Spinal cord (tissue), 10 donors: ENCODE results near the gene VPS51. TPM values are rescaled to one million over a fixed set of nuclear protein-coding genes. Genes with fewer than 3 reads are reported as not detected.
"Not testable (repeated sequence)": the region's sequence is repeated elsewhere in the genome, so short reads cannot be mapped to it uniquely, and the experiment has no call there.

Experiments
- DNase-seq, 6 donors: peaks; one replicate each; pipeline versions ENCODE4 v3.0.0 to v3.0.0-alpha.2; 2013 to 2015; ENCODE audit warnings: low spot score in 6 of 6, low read depth in 4 of 6
- H3K27ac ChIP-seq: one replicate; pipeline ENCODE4 v1.5.1; 2013; ENCODE audit warnings: low read depth, low read length, control low read depth
- H3K27me3 ChIP-seq: one replicate; pipeline ENCODE4 v1.6.1; 2013; ENCODE audit warnings: low read length; ENCODE audit not compliant: control insufficient read depth, insufficient read depth
- H3K36me3 ChIP-seq: one replicate; pipeline ENCODE4 v1.6.1; 2013; ENCODE audit warnings: low read length; ENCODE audit not compliant: control insufficient read depth, insufficient read depth
- H3K4me1 ChIP-seq: one replicate; pipeline ENCODE4 v1.6.1; 2013; ENCODE audit warnings: low read length; ENCODE audit not compliant: control insufficient read depth, insufficient read depth
- H3K4me3 ChIP-seq: one replicate; pipeline ENCODE4 v1.5.1; 2013; ENCODE audit warnings: low read depth, low read length, control low read depth
- H3K9me3 ChIP-seq: one replicate; pipeline ENCODE4 v1.6.1; 2013; ENCODE audit warnings: low read length; ENCODE audit not compliant: control insufficient read depth, insufficient read depth
- WGBS: methylation state at CpG from one replicate; pipeline ENCODE4 v1.1.5; 2013; ENCODE audit warnings: missing lambda C conversion rate; ENCODE audit not compliant: insufficient coverage; 5-methylcytosine and 5-hydroxymethylcytosine counted together
- polyA plus RNA-seq, 2 donors: library from polyadenylated mRNA; unstranded; fragments of 120-200 nt; gene quantifications; one replicate each; pipeline ENCODE4 v1.2.1, GENCODE V29; 2013; ENCODE audit not compliant: insufficient read length in 2 of 2
- total RNA-seq, 2 donors: library from RNA; depleted of rRNA in 1 of 2; stranded (reverse); fragments of 120-200 nt in 1 of 2; fragments of >200 nt in 1 of 2; gene quantifications; one replicate each; pipeline versions ENCODE4 v1.2.3 to v1.2.4, GENCODE V29; 2013 to 2014
- donor health status: healthy.

VPS51 gene
- total and polyA plus RNA-seq, 4 donors, result 91.4 to 165 (median 140) TPM

GRCh38 chr11:65117206-65118096 is 21.4 kb downstream of the VPS51 start, which contains the start of gene ZNHIT2:
ZNHIT2 (minus strand) TSS chr11:65117701; CDS start chr11:65117653, 48 bp downstream.
- H3K4me1 ChIP-seq, result peaks cover 67% of the 10 kb centered on the region
- peak within 1 kb of the TSS; percentile 84 for H3K27ac ChIP-seq
- WGBS, result under 1% methylated on average over 89 of the region's 89 CpGs
- H3K4me3 ChIP-seq, result peak within 1 kb of the TSS; percentile 94
- DNase-seq, result peak; percentile 96 to 100 (median 98)
- no peaks in the 10 kb centered on the region for H3K27me3 ChIP-seq
- H3K36me3 ChIP-seq, result peaks cover 67% of the 10 kb centered on the region
- H3K9me3 ChIP-seq, result no peaks in the 10 kb centered on the region

- no peaks in the 10 kb centered on the region for H3K27me3 ChIP-seq
- peaks cover 64% of the 10 kb centered on the region for H3K4me1 ChIP-seq
- DNase-seq, result no peak
- peak overlapping the region; percentile 94 for H3K4me3 ChIP-seq
- WGBS, result 69% methylated on average over 7 of the region's 18 CpGs
- H3K9me3 ChIP-seq, result no peaks in the 10 kb centered on the region
- H3K27ac ChIP-seq, result no peak overlapping the region
- H3K36me3 ChIP-seq, result peaks cover 61% of the 10 kb centered on the region
Measured at GRCh38 chr11:65118097-65118837, 22.3 kb downstream of the VPS51 start.

GRCh38 chr11:65118891-65119669 is 23.1 kb downstream of the VPS51 start:
- not testable (repeated sequence) for H3K9me3 ChIP-seq, H3K27ac ChIP-seq, H3K4me3 ChIP-seq, H3K27me3 ChIP-seq, DNase-seq
- peaks cover 57% of the 10 kb centered on the region for H3K36me3 ChIP-seq
- WGBS, result 95% methylated on average over 12 of the region's 18 CpGs
- H3K4me1 ChIP-seq, result peaks cover 56% of the 10 kb centered on the region

DNA sequence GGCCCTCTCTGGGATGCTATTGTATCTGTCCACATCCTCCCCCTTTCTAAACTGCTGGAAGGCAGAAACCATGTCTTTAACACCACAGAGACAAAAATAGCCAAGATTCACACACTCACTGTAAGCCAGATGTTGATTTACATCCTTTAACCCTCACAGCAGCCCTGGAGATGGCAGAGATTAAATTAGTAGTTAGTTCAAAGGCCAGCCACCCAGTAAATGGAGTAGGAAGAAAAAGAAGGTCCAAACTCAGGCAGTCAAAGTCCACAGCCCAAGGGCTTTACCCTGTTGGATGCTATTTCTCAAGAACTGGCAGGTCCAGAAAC is 23.6 kb downstream of the VPS51 start:
- Histone ChIP-seq H3K4me1 (peaks cover 50% of the 10 kb centered on the region), H3K27ac (no peak overlapping the region), H3K27me3 (no peaks in the 10 kb centered on the region), H3K4me3 (no peak overlapping the region), H3K36me3 (peaks cover 54% of the 10 kb centered on the region), H3K9me3 (no peaks in the 10 kb centered on the region)
- DNase-seq, result no peak

DNA sequence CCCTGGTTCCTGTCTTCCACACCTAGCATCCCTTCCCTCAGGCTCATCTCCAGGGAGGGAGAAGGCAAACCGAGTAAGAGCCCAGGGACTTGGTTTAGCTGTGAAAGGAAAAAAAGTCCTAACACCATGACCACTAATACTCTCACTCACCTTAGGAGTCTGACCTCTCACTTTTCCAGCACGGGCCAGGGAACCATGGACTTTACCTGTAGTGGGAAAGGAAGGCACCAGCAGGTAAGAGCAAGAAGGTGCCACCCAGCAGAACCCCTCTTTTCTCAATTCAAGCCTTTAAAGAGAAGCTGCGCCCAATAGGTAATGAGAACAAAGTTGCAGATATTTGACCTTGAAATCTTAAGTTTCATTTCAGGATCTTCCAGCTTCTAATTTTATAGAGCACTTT is 24.8 kb downstream of the VPS51 start:
- Histone ChIP-seq H3K4me1 (peaks cover 38% of the 10 kb centered on the region), H3K4me3 (no peak overlapping the region), H3K27me3 (no peaks in the 10 kb centered on the region), H3K36me3 (peaks cover 53% of the 10 kb centered on the region), H3K9me3 (no peaks in the 10 kb centered on the region), H3K27ac (no peak overlapping the region)
- 80% methylated on average over 1 of the region's 3 CpGs for WGBS
- no peak for DNase-seq

DNA sequence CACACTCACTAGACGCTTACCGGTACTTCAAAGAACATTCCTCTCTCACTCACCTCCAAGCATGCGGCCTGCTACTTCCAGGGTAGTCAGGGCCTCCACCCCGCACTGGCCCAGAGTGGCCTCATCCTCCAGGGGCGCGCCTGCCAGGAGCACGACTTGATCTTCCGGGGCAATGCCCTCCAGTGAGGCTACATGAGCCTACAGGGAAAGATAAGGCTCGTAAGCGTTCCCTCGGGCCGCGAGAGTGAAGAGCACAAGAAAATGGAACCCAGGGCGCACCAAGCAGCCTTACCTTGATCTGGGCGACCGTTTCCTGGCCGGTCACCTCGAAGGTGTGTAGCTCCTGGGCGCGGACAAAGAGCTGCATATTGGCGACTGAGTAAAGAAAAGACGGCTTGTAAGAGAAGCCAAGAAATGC is 25.4 kb downstream of the VPS51 start:
- H3K4me3 ChIP-seq, result peak overlapping the region; percentile 97
- 5% methylated on average over 22 of the region's 22 CpGs for WGBS
- H3K27me3 ChIP-seq, result no peaks in the 10 kb centered on the region
- peak overlapping the region; percentile 91 for H3K27ac ChIP-seq
- DNase-seq, result no peak
- H3K4me1 ChIP-seq, result peaks cover 32% of the 10 kb centered on the region
- H3K9me3 ChIP-seq, result no peaks in the 10 kb centered on the region
- peaks cover 53% of the 10 kb centered on the region for H3K36me3 ChIP-seq

- H3K27ac ChIP-seq, result peak within 1 kb of the TSS; percentile 91
- peak within 1 kb of the TSS; percentile 97 for H3K4me3 ChIP-seq
- H3K9me3 ChIP-seq, result no peaks in the 10 kb centered on the region
- under 1% methylated on average over 61 of the region's 64 CpGs for WGBS
- DNase-seq, result peak; percentile 89 to 99 (median 92)
- H3K4me1 ChIP-seq, result peaks cover 26% of the 10 kb centered on the region
- H3K27me3 ChIP-seq, result no peaks in the 10 kb centered on the region
- H3K36me3 ChIP-seq, result peaks cover 53% of the 10 kb centered on the region
Measured at GRCh38 chr11:65121865-65122696, 26.1 kb downstream of the VPS51 start, which contains the start of the genes FAU and MRPL49. FAU (minus strand) TSS chr11:65122134; CDS start chr11:65121813, 321 bp downstream. MRPL49 (plus strand) TSS chr11:65122321; CDS start chr11:65122347, 26 bp downstream.

DNA sequence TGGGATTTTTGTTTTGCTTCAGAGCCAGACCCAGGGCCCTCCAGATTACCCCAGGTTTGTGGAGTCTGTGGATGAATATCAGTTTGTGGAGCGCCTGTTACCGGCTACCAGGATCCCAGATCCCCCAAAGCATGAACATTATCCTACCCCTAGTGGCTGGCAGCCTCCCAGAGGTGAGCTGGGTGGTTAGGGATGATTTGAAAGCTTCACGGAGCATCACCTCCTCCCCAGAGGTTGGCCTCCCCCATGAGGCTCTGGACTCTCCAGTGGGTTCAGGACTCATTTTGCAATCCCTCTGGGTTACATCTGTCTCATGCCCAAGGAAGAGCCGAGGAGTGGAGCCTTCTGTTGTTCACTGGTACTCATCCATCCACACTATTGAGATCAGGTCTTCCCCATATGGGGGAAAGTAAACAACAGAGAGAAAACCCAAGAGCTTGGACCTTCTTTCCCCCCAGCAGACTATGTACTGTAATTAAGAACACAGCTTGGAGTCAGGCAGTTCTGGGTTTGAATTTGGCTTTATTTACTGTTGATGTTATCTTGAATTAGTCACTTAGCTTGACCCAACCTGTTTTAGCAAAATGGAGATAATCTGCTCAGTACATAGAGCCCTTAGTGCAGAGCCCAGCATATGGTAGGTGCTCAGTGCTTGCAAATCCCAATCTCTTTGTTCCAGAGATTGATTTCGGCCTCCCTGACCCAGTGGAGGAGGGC is 28.6 kb downstream of the VPS51 start:
- Histone ChIP-seq H3K4me1 (peaks cover 16% of the 10 kb centered on the region), H3K27ac (no peak overlapping the region), H3K4me3 (no peak overlapping the region), H3K27me3 (no peaks in the 10 kb centered on the region), H3K36me3 (peaks cover 61% of the 10 kb centered on the region), H3K9me3 (no peaks in the 10 kb centered on the region)
- no peak for DNase-seq
- WGBS, result 100% methylated on average over 2 of the region's 5 CpGs
